GM19468 (cell line): Measurements from ENCODE around the gene CXCR5.

Experiments
- ATAC-seq: cut with Tn5 transposase; IDR thresholded peaks from one replicate; pipeline ENCODE4 v1.9.1; 2021; ENCODE audit warnings: mild to moderate bottlenecking, moderate library complexity, moderate number of reproducible peaks; ENCODE audit not compliant: unreplicated experiment; ENCODE audit errors: extremely low read depth

Gene CXCR5

DNA sequence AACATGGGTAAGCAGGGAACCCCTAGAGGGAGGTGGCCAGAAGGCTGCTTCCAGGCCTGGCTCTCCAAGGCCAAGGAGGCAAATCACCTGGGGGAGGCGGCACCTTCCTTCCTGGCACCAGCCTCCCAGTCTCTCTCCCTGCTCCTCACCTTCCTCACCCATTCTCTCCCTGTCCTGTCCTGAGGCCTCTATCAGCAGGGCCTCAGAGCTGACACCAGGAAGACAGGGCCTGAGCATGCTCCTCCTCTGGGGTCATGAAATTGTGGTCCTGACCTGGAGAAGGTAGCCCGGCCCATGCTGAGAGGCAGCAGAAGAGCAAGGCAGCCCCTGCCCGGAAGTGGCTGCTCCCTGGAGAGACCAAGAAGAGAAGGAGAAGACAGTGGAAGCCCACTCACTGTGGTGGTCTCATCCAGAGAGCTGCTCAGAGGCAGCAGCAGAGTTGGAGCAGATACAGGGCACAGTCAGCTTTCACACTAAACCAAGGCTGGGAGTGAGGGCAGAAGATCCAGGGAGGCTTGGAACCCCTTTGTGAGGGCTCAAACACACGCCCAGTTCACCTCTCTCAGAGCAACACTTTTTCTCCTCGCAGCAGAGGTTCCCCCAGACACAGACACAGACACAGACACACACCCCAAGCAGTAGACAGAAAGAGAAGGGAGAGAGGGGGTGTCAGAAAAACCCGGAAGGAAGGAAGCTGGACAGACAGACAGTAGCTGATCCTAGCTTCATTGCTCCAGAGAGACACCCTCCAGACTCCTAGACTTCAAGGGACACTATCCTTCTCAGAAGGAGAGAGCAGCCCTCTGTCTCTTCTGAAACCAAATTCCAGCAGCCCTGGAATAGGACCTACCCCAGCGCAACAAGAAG is 40.3 kb downstream of the CXCR5 start:
- no peak for ATAC-seq

DNA sequence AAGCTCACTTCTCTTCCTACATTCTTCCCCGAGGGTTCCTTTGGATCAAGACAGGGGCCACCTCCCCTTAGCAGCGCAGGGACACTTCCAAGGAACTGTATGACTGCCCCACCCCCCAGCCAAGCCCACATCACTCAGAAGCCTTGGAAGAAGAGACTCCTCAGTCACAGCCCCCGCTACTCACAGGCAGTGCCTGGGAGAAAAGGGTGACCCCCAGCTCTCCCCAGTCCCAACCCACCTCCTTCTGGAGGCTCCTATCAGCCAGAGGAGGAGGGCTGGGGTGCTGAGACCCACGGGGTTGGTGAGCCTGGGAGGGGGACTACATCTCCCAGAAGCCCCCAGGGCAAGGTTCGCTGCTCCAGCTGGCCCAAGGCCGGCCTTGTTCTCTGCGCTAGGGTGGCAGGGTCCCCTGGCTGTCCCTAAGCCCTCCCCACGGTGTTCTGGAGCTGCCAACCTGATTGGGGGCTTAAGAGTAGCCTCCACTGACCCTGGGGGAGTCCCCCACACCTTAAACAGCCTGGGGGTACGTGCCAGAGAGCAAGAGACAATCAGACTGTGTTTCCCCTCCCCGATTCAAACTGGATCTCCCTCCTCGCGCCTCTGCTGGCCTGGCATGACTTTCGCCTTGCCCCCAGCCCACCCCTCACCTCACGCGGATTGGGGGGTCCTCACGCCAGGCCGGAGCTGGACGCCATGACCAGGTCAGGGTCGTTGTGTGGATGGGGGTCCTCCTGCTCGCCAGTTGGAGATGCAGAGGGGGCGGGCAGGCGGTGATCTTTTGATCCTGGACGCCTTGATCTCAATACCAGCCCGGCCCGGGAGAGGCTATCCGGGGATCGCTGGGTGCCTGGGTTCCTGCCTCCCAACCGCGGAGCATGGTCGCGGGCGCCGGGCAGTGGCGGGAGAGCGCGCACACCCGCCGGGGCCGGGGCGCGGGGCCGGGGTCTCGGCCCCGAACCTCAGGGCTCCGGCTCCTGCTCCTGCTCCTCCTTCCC is 41.2 kb downstream of the CXCR5 start:
- ATAC-seq = no peak

DNA sequence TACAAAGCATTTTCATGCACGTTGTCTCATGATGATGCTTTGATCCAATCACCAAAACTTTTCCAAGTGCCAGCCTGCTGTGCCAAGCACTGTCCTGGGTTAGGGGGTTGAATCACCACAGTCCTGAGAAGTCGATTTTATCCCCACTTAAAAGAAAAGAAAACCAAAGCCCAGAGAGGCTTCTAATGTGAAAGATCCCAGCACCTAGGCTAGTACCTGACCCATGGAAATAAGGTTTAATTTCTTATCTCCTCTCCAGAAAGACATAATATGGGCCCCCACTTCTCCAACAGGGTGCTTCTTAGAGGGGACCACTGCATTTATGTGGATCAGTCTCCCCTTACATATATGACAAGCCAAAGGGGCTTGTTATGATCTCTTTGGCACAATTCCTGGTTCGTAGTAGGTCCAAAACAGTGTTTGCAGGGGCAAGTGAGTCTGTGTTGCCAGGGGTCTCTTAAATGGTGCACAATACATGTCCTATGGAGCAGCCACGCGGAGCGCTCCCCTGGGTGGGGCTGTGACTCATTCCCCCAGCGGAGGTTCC is 43.9 kb downstream of the CXCR5 start:
- no peak for ATAC-seq

DNA sequence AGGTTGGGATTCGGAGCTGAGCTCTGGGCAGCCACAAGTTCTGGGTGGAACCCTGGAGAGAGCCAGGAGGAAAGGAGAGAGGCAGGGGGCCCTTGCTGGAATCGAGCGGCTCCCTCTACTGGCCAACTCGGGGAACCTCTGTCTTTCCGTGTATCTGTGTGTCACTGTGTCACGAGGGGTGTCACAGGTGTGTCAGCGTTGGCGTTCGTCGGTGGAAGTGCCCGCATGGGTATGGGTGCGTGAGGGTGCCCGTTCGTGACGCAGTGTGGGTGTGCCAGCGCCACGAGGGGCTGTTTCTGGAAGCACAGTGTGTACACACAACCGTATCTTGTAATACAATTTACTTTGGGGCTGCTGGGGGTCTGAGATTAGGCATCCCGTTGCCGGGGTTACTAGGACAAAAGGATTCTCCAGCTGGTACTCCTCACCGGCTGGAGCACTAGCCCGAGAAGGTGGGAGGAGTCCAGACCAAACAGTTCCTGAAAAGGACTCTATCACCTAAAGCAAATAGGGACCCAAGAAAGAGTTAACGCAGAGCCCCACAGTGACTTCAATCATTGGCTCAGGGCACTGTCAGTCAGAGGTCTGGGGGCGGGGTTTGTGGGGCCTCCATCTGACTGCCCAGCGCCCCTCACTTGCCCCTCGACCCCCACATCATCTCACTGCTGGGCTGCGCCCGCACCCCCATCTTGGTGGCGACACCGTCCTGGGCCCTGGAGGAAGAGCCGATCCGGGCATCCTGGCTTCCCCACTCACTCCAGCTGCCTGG is 44.6 kb downstream of the CXCR5 start:
- ATAC-seq = no peak

DNA sequence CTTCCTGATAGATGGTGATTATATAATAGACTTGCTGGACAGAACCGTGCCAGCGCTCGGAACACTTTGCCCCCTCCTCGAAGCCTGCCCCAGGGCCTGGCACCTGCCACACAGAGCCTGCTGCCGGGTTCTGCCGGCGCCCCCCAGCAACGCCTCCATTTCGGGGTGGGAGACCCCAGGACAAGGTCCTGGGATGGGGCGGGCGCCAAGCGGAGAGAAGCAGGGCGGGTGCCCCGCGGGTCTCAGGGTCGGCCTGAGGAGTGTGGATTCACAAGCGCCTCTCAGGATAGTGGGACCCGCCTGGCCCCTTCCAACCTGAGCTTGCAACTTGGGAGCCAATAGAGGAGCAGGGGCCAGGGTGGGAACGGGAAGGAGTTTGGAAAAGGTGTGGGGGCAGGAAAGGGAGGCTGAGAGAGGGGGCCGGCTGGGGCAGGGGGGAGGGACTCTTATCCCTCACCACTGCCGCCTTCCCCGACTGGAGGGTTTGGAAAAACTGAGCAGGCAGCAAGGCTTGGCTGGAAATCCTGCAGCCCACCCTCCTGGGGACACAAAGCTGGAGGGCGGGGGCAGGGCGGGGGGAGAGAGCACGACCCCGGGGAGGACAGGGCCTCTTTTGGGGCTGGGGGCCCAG is 45.3 kb downstream of the CXCR5 start:
- ATAC-seq = no peak

DNA sequence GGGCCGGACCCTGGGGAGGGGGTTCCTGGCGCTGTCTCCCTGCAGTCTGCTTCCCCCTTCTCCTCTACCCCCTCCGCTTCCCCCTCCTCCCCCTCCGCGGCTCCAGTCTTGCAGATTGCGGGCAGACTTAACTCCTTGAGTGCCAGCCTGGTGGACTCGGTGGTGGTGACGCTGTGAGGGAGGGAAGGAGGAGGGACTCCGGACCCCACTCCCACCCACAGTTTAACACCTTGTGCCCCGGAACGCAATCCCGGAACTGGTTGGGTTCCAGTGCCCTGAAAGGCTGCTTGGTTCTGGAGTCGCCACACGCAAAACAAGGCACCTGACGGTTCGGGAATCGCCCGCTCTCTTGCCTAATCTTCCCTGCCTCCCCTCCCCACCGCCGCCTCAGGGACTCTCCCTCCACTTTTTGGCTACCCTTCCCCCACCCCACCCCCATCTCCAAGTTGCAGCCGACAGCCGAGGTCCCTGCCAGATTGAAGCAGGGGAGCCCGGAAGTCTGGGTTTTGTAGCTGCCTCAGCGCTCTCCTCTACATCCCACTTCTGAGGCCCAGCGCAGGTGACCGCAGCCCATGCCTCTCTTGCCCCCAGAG is 45.9 kb downstream of the CXCR5 start:
- ATAC-seq = no peak

DNA sequence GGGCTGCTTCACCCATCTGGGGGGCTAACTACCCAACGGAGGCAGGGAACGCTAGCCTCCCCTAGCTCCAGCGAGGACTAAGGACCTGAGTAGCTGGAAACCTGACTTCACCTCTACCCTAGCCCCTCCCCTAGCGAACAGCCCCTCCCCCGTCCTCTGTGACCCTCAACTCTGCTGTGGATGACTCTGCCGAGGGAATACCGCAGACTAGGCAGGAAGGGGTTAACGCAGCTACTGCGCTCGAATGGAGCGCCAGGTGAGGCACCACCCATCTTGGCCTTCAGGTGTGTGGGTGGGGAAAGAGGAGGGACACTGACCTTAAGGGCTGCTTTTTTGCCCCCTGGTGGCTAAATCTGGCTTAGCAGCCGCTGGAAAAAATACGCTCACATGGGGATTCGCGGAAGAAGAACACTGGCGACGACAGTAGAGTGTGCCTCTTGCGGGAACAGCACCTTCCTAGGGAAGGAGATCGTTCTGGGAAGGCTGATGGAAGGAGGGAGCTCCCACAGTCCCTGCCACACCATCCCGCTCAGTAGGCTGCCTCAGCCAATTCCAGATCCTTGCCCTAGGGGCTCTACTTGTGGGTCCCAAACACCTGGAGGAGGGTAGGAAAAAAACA is 46.5 kb downstream of the CXCR5 start:
- ATAC-seq = no peak

DNA sequence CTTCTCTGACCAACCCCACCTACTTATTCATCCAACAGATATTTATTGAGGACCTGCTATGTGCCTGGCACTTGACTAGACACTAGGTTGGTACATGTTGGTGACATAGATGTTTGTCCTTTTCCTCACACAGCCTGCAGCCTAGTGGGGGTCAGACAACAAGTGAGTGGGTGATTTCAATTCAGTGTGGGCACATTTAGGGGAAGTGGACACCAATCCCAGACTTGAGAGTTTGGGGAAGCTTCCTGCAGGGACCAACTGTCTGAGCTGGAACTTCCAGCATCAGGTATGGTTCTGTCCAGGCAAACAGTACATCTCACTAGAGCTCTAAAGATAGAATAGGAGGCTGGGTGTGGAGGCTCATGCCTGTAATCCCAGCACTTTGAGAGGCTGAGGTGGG is 47.9 kb downstream of the CXCR5 start:
- ATAC-seq = no peak

DNA sequence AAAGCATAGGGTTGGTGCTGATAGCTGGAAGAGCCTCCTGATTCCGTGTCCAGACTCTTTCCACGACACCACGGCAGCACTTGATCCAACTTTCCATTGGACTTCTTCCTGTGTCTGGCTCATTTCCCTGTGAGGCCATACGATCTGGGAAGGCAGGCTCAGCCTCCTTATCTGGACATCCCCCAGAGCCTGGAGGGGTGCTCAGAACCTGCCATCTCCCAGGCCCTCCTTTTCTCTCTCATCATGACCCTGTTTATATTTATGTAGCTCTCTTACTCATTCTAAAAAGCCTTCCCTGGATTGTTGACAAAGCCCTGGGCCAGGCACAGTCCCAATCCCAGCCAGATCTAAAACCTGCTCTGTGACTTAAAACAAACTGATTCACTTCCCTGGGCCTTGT is 49.8 kb downstream of the CXCR5 start:
- no peak for ATAC-seq

DNA sequence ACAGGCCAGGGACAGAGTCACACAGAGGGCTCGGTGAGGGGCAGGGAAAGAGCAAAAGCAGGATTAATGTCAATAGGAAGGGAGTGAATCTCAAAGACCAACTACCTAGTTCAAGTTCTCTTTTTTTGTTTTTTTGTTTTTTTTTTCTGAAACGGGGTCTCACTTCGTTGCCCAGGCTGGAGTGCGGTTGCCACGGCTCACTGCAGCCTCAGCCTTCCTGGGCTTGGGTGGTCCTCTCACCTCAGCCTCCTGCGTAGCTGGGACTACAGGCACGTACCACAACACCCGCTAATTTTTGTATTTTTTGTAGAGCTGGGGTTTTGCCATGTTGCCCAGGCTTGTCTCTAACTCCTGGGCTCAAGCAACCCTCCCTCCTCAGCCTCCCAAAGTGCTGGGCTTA is 51.7 kb downstream of the CXCR5 start:
- ATAC-seq = no peak

DNA sequence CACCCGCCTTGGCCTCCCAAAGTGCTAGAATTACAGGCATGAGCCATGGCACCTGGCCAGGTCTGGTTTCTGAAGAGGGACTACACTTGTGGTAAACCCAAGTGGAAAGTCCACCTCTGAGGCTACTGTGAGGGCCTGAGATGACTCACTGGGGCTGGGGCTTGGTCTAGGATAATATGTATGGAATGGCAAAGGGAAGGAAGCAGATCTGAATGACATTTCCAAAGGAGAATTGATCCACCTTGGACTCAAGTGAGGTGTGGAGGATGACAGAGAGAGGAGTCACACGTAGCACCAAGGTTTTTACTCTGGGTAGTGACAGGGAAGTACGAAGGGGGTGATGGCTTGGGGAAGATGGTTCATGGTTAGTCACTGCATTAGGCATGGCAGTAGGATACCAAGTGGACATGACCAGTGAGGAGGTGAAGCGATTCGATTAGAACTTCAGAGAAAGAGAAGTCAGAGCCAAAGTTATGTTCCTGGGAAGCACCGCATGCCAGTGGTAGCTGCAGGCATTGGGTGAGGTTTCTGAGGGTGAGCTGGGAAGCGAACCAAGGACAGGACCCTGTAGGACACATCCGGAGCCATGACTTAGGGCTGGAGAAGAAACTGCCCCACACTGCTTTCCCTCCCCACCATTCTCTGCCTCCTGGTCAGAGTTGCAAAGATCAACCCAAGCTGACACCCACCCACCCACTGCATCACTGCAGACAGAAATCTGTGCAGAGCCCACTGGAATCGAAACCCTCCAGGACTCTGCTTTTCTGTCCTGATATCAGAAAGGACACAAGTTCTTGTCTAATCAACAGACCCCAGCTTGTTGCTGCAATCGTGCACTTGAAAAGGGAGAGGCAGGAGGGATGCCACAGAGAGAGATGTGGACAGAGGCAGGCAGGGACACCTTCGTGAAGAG is 55.1 kb downstream of the CXCR5 start:
- ATAC-seq = no peak

DNA sequence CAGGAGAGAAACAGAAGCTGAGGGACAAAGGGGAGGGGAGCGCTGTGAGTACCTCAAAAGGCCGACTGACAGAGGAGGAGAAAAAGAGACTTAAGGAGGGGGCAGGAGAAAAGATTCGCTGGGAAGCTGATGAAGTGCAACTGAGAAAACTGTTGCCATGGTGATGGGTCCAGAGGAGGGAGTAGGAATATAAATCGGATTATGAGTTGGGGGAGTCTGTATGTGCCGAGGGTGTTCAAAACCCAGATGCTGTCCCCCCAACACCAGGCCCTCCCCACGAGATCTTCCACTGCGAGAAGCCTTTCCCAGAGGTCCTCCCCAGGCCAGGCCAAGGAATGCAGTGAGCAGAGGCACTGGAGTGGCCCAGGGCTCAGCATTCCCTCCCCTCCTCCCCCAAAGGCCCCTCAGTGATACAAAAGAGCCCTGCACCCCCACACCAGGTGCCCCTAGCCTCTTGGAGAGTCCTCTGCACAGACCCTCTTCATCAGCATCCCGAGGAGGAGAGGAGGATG is 55.8 kb downstream of the CXCR5 start:
- ATAC-seq = no peak

DNA sequence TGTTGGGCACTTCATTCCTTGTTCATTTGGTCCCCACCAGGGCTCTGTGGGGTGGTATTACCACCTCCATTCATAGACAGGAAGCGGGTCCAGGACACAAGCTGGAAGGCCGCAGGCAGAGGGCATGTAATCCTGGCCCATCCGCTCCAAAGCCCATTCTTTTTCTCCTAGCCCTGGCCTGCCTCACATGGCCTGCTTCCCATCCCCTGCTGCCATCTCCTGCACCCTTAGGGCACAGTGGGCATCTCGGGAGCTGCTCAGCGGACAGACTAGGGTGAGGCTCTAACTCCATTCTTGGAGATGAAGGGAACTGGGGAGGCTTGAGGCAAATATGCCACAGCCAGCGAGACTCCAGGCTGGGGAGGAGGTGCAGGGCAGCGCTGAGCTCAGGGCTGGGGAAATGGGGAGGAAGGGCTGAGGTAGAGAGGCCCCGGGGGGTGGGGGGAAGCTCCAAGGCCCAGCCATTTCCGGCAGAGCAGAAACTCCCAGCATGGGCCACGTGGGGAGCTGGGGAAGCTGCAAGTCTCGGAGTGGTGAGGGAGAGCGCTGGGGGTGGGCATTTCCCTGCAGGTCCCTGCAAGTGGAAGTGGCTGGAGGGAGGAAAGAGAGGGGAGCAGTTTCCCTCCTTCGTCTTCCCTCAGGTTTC is 56.4 kb downstream of the CXCR5 start:
- no peak for ATAC-seq

DNA sequence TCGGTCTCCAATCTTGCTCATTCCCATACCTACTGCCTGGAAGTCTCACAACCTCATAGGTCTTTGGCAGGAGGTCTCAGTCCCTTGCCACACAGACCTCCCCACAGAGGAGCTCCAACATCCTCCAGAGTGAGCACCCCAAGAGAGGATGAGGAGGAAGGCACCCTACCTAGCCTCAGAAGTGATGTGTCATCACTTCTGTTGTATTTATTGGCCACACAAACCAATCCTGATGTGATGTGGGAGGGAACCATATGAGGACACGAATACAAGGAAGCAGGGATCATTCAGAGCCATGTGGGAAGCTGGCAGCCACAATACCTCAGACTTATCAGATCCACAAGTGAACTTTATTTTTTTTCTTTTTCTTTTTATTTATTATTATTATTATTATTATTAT is 63.4 kb downstream of the CXCR5 start:
- ATAC-seq = no peak
